Measurements from ENCODE around the gene ITCH.
"Not testable (repeated sequence)": the region's sequence is repeated elsewhere in the genome, so short reads cannot be mapped to it uniquely, and the experiment has no call there.

ITCH gene

GRCh38 chr20:34344238-34344637, 18.8 kb upstream of the ITCH start:
- DNase-seq = no peak

GRCh38 chr20:34345402-34345736, 17.7 kb upstream of the ITCH start:
- DNase-seq = no peak

GRCh38 chr20:34345839-34346532, 17.1 kb upstream of the ITCH start:
- DNase-seq = not testable (repeated sequence)

GRCh38 chr20:34346533-34346865, 16.6 kb upstream of the ITCH start:
- not testable (repeated sequence) for DNase-seq

GRCh38 chr20:34347571-34347970, 15.5 kb upstream of the ITCH start:
- DNase-seq = no peak

- DNase-seq = no peak
Observed at GRCh38 chr20:34350095-34350494, 13.0 kb upstream of the ITCH start.

GRCh38 chr20:34353467-34353866, 9.6 kb upstream of the ITCH start:
- not testable (repeated sequence) for DNase-seq

GRCh38 chr20:34355427-34355826, 7.6 kb upstream of the ITCH start:
- DNase-seq = no peak

- DNase-seq = not testable (repeated sequence)
Observed at GRCh38 chr20:34359729-34360128, 3.3 kb upstream of the ITCH start.

- no peak for DNase-seq
Observed at GRCh38 chr20:34362502-34363061, 491 bp upstream of the ITCH start.

GRCh38 chr20:34363465-34364222, 571 bp downstream of the ITCH start:
- DNase-seq = peak; percentile 20

- no peak for DNase-seq
Observed at GRCh38 chr20:34364223-34364506, 1.1 kb downstream of the ITCH start.

GRCh38 chr20:34365765-34366213, 2.7 kb downstream of the ITCH start:
- DNase-seq = no peak

- no peak for DNase-seq
Observed at GRCh38 chr20:34367155-34367554, 4.1 kb downstream of the ITCH start.

- DNase-seq = not testable (repeated sequence)
Observed at GRCh38 chr20:34367911-34368310, 4.8 kb downstream of the ITCH start.

GRCh38 chr20:34368547-34368946, 5.5 kb downstream of the ITCH start:
- no peak for DNase-seq

- DNase-seq = peak; percentile 3
Observed at GRCh38 chr20:34369265-34369664, 6.2 kb downstream of the ITCH start.

- no peak for DNase-seq
Observed at GRCh38 chr20:34370062-34370461, 7.0 kb downstream of the ITCH start.

GRCh38 chr20:34373445-34373844, 10.4 kb downstream of the ITCH start:
- DNase-seq = no peak

GRCh38 chr20:34374209-34374760, 11.2 kb downstream of the ITCH start:
- DNase-seq = no peak

GRCh38 chr20:34375977-34376430, 12.9 kb downstream of the ITCH start:
- DNase-seq = no peak

GRCh38 chr20:34377072-34377847, 14.2 kb downstream of the ITCH start:
- DNase-seq = peak; percentile 4

GRCh38 chr20:34382174-34382573, 19.1 kb downstream of the ITCH start:
- no peak for DNase-seq
